Nucleus accumbens (tissue), 56 donors: ENCODE results near the gene PANK1.

Source experiments
- DNase-seq, 56 donors: peaks; one replicate each; lab custom pipeline; 2025; lab: John Stamatoyannopoulos, UW

The PANK1 gene

DNA sequence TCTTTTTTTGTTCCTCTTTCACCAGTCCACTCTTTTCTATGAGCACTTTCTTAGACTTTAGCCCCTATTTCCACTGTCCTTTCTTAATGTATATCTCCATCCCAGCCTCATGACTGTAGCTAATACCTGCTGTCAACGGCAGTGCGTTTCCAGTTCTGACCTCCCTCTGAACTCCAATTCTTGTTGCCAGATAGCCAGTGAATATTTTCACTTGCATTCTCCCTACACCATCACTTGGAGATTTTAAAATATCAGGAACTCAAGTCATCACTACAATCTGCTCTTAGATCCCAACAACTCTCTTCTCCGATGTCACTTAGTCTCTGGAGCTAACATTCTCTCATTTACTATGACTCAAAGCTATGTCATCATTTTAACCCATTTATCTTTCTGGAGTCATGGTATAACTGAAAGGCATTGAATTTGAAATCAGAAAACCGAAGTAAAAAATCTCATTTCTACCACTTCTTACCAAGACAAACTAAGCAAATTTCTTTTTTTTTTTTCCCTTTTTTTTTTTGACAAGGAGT lies 104.6 kb downstream of the PANK1 start:
- no peak for DNase-seq

DNA sequence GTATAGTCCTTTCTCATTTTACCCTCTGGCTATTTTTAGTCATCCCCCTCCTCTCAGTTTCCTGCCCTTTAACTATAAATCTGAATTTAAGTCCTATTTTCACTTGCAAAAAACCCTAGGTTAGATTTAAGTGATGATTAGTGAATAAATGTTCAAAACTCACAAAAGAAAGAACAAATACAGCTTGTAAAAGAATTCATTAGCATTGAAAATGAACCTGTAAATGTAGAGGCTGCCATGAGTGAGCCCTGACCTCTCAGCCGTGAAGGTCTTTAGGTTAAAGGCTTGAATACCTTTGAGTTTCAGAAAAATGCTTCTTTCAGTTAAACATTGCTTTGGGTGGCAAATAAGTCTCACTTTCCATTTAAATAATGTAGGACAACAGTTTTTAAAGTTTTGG lies 107.7 kb downstream of the PANK1 start:
- DNase-seq = no peak

DNA sequence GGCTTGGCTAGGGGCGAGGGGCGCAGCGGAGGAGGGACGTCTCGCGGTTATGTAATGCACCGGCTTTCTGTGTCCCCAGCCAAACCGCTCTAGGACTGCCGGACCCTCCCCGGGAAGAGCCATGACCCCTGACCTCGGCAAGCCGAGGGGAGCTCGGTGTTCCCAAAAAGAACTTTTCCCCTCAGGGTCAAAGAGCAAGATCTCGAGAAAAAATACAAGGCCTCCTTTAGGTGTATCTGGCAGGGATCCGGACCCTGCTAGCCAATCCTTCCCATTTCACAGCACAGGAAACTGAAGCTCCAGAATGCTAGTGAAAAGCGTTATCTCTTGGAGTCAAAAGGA lies 109.1 kb downstream of the PANK1 start:
- no peak for DNase-seq

DNA sequence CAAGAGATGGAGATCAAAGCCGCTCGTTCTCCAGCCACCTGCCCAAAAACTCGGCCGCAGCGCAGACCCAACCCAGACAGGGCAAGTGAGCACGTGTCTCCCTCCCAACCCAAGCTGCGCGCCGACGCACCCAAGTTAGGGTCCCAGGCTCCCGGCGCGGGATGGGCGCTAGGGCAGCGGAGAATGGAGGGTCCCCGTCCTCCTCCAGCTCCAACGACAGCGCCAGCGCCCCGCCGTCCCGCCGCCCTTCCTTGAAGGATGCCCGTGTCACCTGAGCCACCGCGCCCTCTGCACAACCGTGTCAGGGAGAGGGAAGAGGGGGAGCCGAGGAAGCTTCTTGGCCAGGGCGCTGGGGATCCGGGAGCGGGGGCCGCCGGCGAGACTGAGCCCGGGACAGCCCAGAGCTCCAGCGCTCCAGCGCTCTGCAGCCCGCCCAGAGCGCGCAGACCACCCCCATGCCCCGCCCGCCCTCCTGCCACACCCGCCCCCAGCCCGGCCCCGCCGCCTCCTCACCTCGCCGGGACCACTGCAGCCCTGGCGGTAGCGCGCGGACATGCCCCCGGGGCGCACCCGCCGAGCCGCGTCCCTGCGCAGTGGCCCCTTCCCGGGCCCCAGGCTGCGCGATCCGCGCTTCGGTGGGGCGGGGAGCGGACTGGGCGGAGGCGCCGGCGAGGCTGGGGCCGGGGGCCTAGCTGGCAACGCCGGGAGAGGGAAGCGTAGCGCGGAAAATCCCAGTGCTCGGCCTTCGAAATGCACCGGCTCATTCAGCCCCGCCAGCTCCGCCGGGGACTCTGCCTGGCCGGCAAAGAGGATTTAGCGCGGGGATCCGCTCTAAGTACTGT lies 109.7 kb downstream of the PANK1 start, which contains the start of gene SLC16A12:
Gene SLC16A12, minus strand, starts transcription at position 424 of the 842 bp plus-strand sequence. CDS start 73,016 bp downstream, outside the sequence.
- no peak for DNase-seq

DNA sequence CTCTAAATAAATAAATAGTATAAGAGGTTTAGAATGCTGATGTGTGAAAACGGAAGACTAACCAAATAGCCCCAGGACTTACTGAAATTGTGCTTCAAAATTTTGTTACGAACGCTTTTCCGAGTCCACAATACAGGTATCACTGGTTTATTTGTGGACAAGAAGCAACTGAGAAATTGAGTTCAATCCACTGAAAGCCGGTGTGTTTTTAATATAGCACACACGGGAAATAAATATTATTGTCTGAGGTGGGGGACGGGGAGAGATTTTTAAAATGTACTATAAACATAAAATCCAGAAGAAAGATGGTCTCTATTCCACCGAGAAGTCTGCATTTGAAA lies 110.2 kb downstream of the PANK1 start:
- DNase-seq = no peak
